K562 (cell line): Measurements from ENCODE around the gene RANBP3. TPM values are rescaled to one million over a fixed set of nuclear protein-coding genes. Genes with fewer than 3 reads are reported as not detected.
A peak's percentile ranks its signal among the peaks of the same experiment; 100 is the strongest.

ENCODE experiments used
- CBX8 ChIP-seq: fragments of 200-600 bp; sonication (generic); IDR thresholded peaks from 2 replicates; pipeline ENCODE4 v1.6.1; 2012; ENCODE audit warnings: borderline replicate concordance, mixed run types, low read depth, mild to moderate bottlenecking, moderate library complexity, mixed read lengths, low read length, control low read depth, inconsistent platforms; ENCODE audit not compliant: poor library complexity, severe bottlenecking; ENCODE audit errors: extremely low read depth
- CSDE1 ChIP-seq, 2 experiments: fragments of 450-650 bp; IDR thresholded peaks; 2 replicates each; pipeline ENCODE4 v1.6.1; 2016; ENCODE audit warnings: mild to moderate bottlenecking in 1 of 2
- HNRNPLL ChIP-seq: fragments of 200-400 bp; formaldehyde crosslinking; IDR thresholded peaks from 2 replicates; pipeline ENCODE4 v1.6.1; 2017; ENCODE audit warnings: low read length, low read depth, mild to moderate bottlenecking; ENCODE audit not compliant: poor library complexity, severe bottlenecking
- JUNB ChIP-seq: fragments of 450-650 bp; formaldehyde crosslinking; conservative IDR thresholded peaks from 2 replicates; pipeline ENCODE4 v1.4.0; 2020; ENCODE audit warnings: mild to moderate bottlenecking
- RUNX1 ChIP-seq: sonication (generic); IDR thresholded peaks from 2 replicates; pipeline ENCODE4 v1.6.1; 2016; ENCODE audit warnings: antibody characterized with exemption, low read depth
- SMARCA4 ChIP-seq: fragments of 450-650 bp; IDR thresholded peaks from 2 replicates; pipeline ENCODE4 v1.6.1; 2016
- TEAD2 ChIP-seq: fragments of 450-650 bp; IDR thresholded peaks from 2 replicates; pipeline ENCODE4 v1.6.1; 2016; ENCODE audit warnings: missing genetic modification characterization, control low read depth, missing compliant biosample characterization
- ZBTB7A ChIP-seq: IDR thresholded peaks from 2 replicates; pipeline ENCODE4 v1.6.1; 2011; ENCODE audit warnings: low read depth, mild to moderate bottlenecking, low read length, moderate library complexity, borderline replicate concordance; ENCODE audit not compliant: control insufficient read depth
- ZEB2 ChIP-seq: fragments of 450-650 bp; IDR thresholded peaks from 2 replicates; pipeline ENCODE4 v1.6.1; 2016
- ZFX ChIP-seq: sonication (generic); formaldehyde crosslinking; IDR thresholded peaks from 2 replicates; pipeline ENCODE4 v1.8.0; 2022; ENCODE audit warnings: mild to moderate bottlenecking, missing genetic modification reagents, moderate library complexity
- ZNF41 ChIP-seq: fragments of 250-450 bp; sonication (Bioruptor Pico); conservative IDR thresholded peaks from 2 replicates; pipeline ENCODE4 v1.4.0; 2020; ENCODE audit warnings: mild to moderate bottlenecking
- polyA plus RNA-seq, 8 experiments: library from polyadenylated mRNA; depleted of rRNA in 4 of 8; stranded (reverse) in 5 of 8; unstranded in 3 of 8; fragments of >200 nt; fragmentation: Nextera tagmentation in 2 of 8; fragmentation: Illumina TruSeq in 1 of 8; extraction: Ambion mirVana in 2 of 8; extraction: Trizol in 1 of 8; gene quantifications; 2 replicates each; pipeline versions ENCODE4 v1.2.1 to v1.2.3, GENCODE V29; 2011 to 2014; ENCODE audit warnings: inconsistent platforms in 1 of 8, missing spikeins in 1 of 8
- total RNA-seq, 7 experiments: library from RNA; depleted of rRNA in 6 of 7; stranded (reverse); fragments of >200 nt in 6 of 7; fragmentation: Illumina TruSeq in 2 of 7; extraction: Trizol in 2 of 7; gene quantifications; 2 replicates each; pipeline versions ENCODE4 v1.2.1 to v1.2.3, GENCODE V29; 2011 to 2021; ENCODE audit warnings: low replicate concordance in 1 of 7
- TF ChIP-seq, protein P1 (sequence below): sonication (generic); formaldehyde crosslinking; IDR thresholded peaks from 2 replicates; pipeline ENCODE4 v1.8.0; 2023; ENCODE audit warnings: missing genetic modification reagents, mild to moderate bottlenecking, borderline replicate concordance
- TF ChIP-seq, protein P2 (sequence below), 2 experiments: IDR thresholded peaks; 2 replicates each; pipeline ENCODE4 v1.6.1; 2011; ENCODE audit warnings: borderline replicate concordance in 1 of 2, control low read depth in 1 of 2, low read depth in 1 of 2, low read length in 1 of 2, mild to moderate bottlenecking in 1 of 2, mixed read lengths in 1 of 2, moderate library complexity in 1 of 2; ENCODE audit not compliant: insufficient read depth in 1 of 2, insufficient read length in 1 of 2, poor library complexity in 1 of 2, severe bottlenecking in 1 of 2; ENCODE audit errors: extremely low read depth in 1 of 2
- TF ChIP-seq, protein P3 (sequence below): fragments of 250-450 bp; sonication (Bioruptor Pico); IDR thresholded peaks from 2 replicates; pipeline ENCODE4 v1.5.0; 2021
- TF ChIP-seq, protein P4 (sequence below): fragments of 450-650 bp; IDR thresholded peaks from 2 replicates; pipeline ENCODE4 v1.6.1; 2016; ENCODE audit warnings: missing biosample characterization, missing genetic modification characterization
- TF ChIP-seq, protein P5 (sequence below): sonication (generic); formaldehyde crosslinking; IDR thresholded peaks from 2 replicates; pipeline ENCODE4 v1.8.0; 2022; ENCODE audit warnings: missing genetic modification reagents, mild to moderate bottlenecking, borderline replicate concordance

Gene RANBP3
- total and polyA plus RNA-seq, 9 of the 15 experiments (the other 6 are each of a cell fraction or from before 2014, with no cell fraction given), result 0.90 to 95.1 (median 63.2) TPM

GRCh38 chr19:5978606-5979552 lies 939 bp upstream of the RANBP3 start (continued):
- TF ChIP-seq, protein P1, sequence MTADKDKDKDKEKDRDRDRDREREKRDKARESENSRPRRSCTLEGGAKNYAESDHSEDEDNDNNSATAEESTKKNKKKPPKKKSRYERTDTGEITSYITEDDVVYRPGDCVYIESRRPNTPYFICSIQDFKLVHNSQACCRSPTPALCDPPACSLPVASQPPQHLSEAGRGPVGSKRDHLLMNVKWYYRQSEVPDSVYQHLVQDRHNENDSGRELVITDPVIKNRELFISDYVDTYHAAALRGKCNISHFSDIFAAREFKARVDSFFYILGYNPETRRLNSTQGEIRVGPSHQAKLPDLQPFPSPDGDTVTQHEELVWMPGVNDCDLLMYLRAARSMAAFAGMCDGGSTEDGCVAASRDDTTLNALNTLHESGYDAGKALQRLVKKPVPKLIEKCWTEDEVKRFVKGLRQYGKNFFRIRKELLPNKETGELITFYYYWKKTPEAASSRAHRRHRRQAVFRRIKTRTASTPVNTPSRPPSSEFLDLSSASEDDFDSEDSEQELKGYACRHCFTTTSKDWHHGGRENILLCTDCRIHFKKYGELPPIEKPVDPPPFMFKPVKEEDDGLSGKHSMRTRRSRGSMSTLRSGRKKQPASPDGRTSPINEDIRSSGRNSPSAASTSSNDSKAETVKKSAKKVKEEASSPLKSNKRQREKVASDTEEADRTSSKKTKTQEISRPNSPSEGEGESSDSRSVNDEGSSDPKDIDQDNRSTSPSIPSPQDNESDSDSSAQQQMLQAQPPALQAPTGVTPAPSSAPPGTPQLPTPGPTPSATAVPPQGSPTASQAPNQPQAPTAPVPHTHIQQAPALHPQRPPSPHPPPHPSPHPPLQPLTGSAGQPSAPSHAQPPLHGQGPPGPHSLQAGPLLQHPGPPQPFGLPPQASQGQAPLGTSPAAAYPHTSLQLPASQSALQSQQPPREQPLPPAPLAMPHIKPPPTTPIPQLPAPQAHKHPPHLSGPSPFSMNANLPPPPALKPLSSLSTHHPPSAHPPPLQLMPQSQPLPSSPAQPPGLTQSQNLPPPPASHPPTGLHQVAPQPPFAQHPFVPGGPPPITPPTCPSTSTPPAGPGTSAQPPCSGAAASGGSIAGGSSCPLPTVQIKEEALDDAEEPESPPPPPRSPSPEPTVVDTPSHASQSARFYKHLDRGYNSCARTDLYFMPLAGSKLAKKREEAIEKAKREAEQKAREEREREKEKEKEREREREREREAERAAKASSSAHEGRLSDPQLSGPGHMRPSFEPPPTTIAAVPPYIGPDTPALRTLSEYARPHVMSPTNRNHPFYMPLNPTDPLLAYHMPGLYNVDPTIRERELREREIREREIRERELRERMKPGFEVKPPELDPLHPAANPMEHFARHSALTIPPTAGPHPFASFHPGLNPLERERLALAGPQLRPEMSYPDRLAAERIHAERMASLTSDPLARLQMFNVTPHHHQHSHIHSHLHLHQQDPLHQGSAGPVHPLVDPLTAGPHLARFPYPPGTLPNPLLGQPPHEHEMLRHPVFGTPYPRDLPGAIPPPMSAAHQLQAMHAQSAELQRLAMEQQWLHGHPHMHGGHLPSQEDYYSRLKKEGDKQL (CRISPR knock-in tag), result peak; percentile 73; the same call in 1 of the 2 replicates
- no peak for TF ChIP-seq CSDE1 (IDR thresholded peaks at IDR 0.05)
- TF ChIP-seq ZNF41, result no peak
- TF ChIP-seq, protein P2, sequence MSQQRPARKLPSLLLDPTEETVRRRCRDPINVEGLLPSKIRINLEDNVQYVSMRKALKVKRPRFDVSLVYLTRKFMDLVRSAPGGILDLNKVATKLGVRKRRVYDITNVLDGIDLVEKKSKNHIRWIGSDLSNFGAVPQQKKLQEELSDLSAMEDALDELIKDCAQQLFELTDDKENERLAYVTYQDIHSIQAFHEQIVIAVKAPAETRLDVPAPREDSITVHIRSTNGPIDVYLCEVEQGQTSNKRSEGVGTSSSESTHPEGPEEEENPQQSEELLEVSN (IDR thresholded peaks at IDR 0.05; ENCODE audit: borderline replicate concordance in 1 of 2, extremely low read depth in 1 of 2, insufficient read depth in 1 of 2, insufficient read length in 1 of 2, low read depth in 1 of 2, low read length in 1 of 2, poor library complexity in 1 of 2, severe bottlenecking in 1 of 2), result no peak
- no peak for TF ChIP-seq JUNB (CRISPR knock-in tag)
- TF ChIP-seq, protein P3, sequence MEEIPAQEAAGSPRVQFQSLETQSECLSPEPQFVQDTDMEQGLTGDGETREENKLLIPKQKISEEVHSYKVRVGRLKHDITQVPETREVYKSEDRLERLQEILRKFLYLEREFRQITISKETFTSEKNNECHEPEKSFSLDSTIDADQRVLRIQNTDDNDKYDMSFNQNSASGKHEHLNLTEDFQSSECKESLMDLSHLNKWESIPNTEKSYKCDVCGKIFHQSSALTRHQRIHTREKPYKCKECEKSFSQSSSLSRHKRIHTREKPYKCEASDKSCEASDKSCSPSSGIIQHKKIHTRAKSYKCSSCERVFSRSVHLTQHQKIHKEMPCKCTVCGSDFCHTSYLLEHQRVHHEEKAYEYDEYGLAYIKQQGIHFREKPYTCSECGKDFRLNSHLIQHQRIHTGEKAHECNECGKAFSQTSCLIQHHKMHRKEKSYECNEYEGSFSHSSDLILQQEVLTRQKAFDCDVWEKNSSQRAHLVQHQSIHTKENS (CRISPR knock-in tag), result no peak
- no peak for TF ChIP-seq ZBTB7A
- no peak for TF ChIP-seq ZEB2
- TF ChIP-seq CBX8, result no peak
- TF ChIP-seq, protein P4, sequence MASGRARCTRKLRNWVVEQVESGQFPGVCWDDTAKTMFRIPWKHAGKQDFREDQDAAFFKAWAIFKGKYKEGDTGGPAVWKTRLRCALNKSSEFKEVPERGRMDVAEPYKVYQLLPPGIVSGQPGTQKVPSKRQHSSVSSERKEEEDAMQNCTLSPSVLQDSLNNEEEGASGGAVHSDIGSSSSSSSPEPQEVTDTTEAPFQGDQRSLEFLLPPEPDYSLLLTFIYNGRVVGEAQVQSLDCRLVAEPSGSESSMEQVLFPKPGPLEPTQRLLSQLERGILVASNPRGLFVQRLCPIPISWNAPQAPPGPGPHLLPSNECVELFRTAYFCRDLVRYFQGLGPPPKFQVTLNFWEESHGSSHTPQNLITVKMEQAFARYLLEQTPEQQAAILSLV (tag), result no peak
- TF ChIP-seq ZFX (CRISPR knock-in tag), result peak; percentile 13; the same call in 1 of the 2 replicates
- TF ChIP-seq, protein P5, sequence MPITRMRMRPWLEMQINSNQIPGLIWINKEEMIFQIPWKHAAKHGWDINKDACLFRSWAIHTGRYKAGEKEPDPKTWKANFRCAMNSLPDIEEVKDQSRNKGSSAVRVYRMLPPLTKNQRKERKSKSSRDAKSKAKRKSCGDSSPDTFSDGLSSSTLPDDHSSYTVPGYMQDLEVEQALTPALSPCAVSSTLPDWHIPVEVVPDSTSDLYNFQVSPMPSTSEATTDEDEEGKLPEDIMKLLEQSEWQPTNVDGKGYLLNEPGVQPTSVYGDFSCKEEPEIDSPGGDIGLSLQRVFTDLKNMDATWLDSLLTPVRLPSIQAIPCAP (CRISPR knock-in tag), result no peak
- TF ChIP-seq RUNX1, result no peak
- no peak for TF ChIP-seq SMARCA4
- TF ChIP-seq HNRNPLL, result no peak
- no peak for TF ChIP-seq TEAD2 (tag)
